Mesenchymal stem cell (in vitro differentiated cells and primary cell): Measurements from ENCODE around the gene TMEM100.

Source experiments
- DNase-seq: peaks from one replicate; pipeline ENCODE4 v3.0.0-alpha.2; 2013
- H2AFZ ChIP-seq: one replicate; pipeline ENCODE4 v1.6.1; 2013; ENCODE audit warnings: low read depth, mild to moderate bottlenecking, control low read depth, inconsistent platforms, low read length, moderate library complexity
- H2AK5ac ChIP-seq: 2 replicates; pipeline ENCODE4 v1.6.1; 2013; ENCODE audit warnings: low read length, moderate library complexity, mild to moderate bottlenecking, inconsistent platforms; ENCODE audit not compliant: severe bottlenecking
- H2BK120ac ChIP-seq: one replicate; pipeline ENCODE4 v1.6.1; 2013; ENCODE audit warnings: low read depth, mild to moderate bottlenecking, inconsistent platforms, low read length, moderate library complexity
- H2BK12ac ChIP-seq, 2 experiments: one replicate each; pipeline ENCODE4 v1.6.1; 2013; ENCODE audit warnings: inconsistent platforms in 2 of 2, low read length in 2 of 2, mild to moderate bottlenecking in 2 of 2, moderate library complexity in 2 of 2, control low read depth in 1 of 2
- H2BK15ac ChIP-seq: one replicate; pipeline ENCODE4 v1.6.1; 2013; ENCODE audit warnings: mild to moderate bottlenecking, low read depth, inconsistent platforms; ENCODE audit not compliant: poor library complexity, severe bottlenecking
- H2BK5ac ChIP-seq: 2 replicates; pipeline ENCODE4 v1.6.1; 2013; ENCODE audit warnings: low read depth, mild to moderate bottlenecking, low read length, control low read depth, inconsistent platforms; ENCODE audit not compliant: poor library complexity, severe bottlenecking
- H3K14ac ChIP-seq, 2 experiments: one replicate each; pipeline ENCODE4 v1.6.1; 2013; ENCODE audit warnings: inconsistent platforms in 2 of 2, low read length in 2 of 2, control low read depth in 1 of 2, mild to moderate bottlenecking in 1 of 2, moderate library complexity in 1 of 2
- H3K18ac ChIP-seq, 2 experiments: one replicate each; pipeline ENCODE4 v1.6.1; 2013; ENCODE audit warnings: inconsistent platforms in 2 of 2, low read length in 2 of 2, control low read depth in 1 of 2, low read depth in 1 of 2, mild to moderate bottlenecking in 1 of 2
- H3K23ac ChIP-seq, 2 experiments: one replicate each; pipeline ENCODE4 v1.6.1; 2013; ENCODE audit warnings: inconsistent platforms in 2 of 2, low read length in 2 of 2, mild to moderate bottlenecking in 2 of 2, moderate library complexity in 2 of 2, control low read depth in 1 of 2
- H3K27ac ChIP-seq: 2 replicates; pipeline ENCODE4 v1.5.1; 2013; ENCODE audit warnings: mild to moderate bottlenecking, moderate library complexity, low read length, control low read depth, inconsistent platforms; ENCODE audit not compliant: poor library complexity, severe bottlenecking
- H3K27me3 ChIP-seq, 2 experiments: 2 replicates each; pipeline versions ENCODE4 v1.6.1 to v1.7.0; 2013; ENCODE audit warnings: low read length in 2 of 2, mild to moderate bottlenecking in 2 of 2, moderate library complexity in 2 of 2, control low read depth in 1 of 2, inconsistent platforms in 1 of 2; ENCODE audit not compliant: control insufficient read depth in 1 of 2, insufficient read depth in 1 of 2
- H3K36me3 ChIP-seq, 2 experiments: 2 replicates each; pipeline versions ENCODE4 v1.6.1 to v1.7.0; 2013; ENCODE audit warnings: low read length in 2 of 2, control low read depth in 1 of 2, inconsistent platforms in 1 of 2, low read depth in 1 of 2, mild to moderate bottlenecking in 1 of 2; ENCODE audit not compliant: insufficient read depth in 2 of 2, control insufficient read depth in 1 of 2
- H3K4ac ChIP-seq, 2 experiments: one replicate each; pipeline ENCODE4 v1.6.1; 2013; ENCODE audit warnings: inconsistent platforms in 2 of 2, low read length in 2 of 2, mild to moderate bottlenecking in 2 of 2, moderate library complexity in 2 of 2, control low read depth in 1 of 2, low read depth in 1 of 2
- H3K4me1 ChIP-seq: 2 replicates; pipeline ENCODE4 v1.6.1; 2013; ENCODE audit warnings: low read depth, low read length, control low read depth; ENCODE audit not compliant: control insufficient read depth, insufficient read depth
- H3K4me2 ChIP-seq: 2 replicates; pipeline ENCODE4 v1.6.1; 2013; ENCODE audit warnings: low read length, mild to moderate bottlenecking, inconsistent platforms; ENCODE audit not compliant: poor library complexity, severe bottlenecking
- H3K4me3 ChIP-seq, 2 experiments: 2 replicates each; pipeline versions ENCODE4 v1.5.1 to v1.7.0; 2013; ENCODE audit warnings: low read length in 2 of 2, mild to moderate bottlenecking in 2 of 2, control low read depth in 1 of 2, low read depth in 1 of 2; ENCODE audit not compliant: insufficient read depth in 1 of 2
- H3K79me1 ChIP-seq: replicated peaks from 2 replicates; pipeline ENCODE4 v1.6.1; 2013; ENCODE audit warnings: mild to moderate bottlenecking, control low read depth, low read length, inconsistent platforms; ENCODE audit not compliant: poor library complexity, severe bottlenecking
- H3K9ac ChIP-seq: 2 replicates; pipeline ENCODE4 v1.7.0; 2013; ENCODE audit warnings: mild to moderate bottlenecking, low read length, moderate library complexity
- H3K9me3 ChIP-seq: 2 replicates; pipeline ENCODE4 v1.7.0; 2013; ENCODE audit warnings: mild to moderate bottlenecking, low read length; ENCODE audit not compliant: control insufficient read depth
- H4K8ac ChIP-seq: one replicate; pipeline ENCODE4 v1.6.1; 2013; ENCODE audit warnings: inconsistent platforms, mild to moderate bottlenecking, low read length, moderate library complexity
- H4K91ac ChIP-seq: one replicate; pipeline ENCODE4 v1.6.1; 2013; ENCODE audit warnings: mild to moderate bottlenecking, low read length, inconsistent platforms
- WGBS: methylation state at CpG from one replicate; pipeline ENCODE4 v1.1.7; 2013; ENCODE audit warnings: mixed read lengths; 5-methylcytosine and 5-hydroxymethylcytosine counted together

TMEM100 gene

DNA sequence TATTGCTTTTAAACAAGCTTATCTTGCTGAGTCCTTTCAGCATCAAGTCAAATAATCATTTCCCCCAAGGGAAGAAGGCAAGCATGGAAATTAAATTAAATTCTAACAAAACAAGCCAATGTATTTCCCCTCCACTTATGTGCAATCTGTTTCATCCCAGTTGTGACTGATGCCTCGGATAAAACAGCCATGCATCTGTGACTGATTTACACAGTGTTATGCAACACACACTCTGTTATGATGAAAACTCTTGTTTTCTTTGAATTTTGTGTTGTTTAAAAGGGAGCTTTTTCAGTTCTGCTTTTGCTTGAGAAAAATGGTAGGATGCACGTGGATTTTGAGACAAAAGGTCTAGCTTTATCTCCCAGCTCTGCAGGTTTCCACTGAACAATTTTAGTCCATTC lies 32.6 kb downstream of the TMEM100 start:
- no peaks in the 10 kb centered on the region for H3K79me1 ChIP-seq
- H2AK5ac ChIP-seq: no peak overlapping the region
- no peak overlapping the region for H2AFZ ChIP-seq
- no peaks in the 10 kb centered on the region for H3K4me1 ChIP-seq
- no peak overlapping the region for H3K27ac ChIP-seq
- H2BK120ac ChIP-seq: peak overlapping the region; percentile 49
- no peak overlapping the region for H3K14ac ChIP-seq
- H3K4ac ChIP-seq: peak overlapping the region in 1 of 2 experiments; percentile 2
- no peak overlapping the region for H3K23ac ChIP-seq
- H2BK12ac ChIP-seq: no peak overlapping the region
- H3K4me3 ChIP-seq: no peak overlapping the region
- H3K18ac ChIP-seq: peak overlapping the region; percentile 66 to 70
- no peak overlapping the region for H3K9ac ChIP-seq
- no peak overlapping the region for H4K91ac ChIP-seq
- H3K27me3 ChIP-seq: no peaks in the 10 kb centered on the region
- no peaks in the 10 kb centered on the region for H3K36me3 ChIP-seq
- peak; percentile 42 for DNase-seq
- no peak overlapping the region for H3K4me2 ChIP-seq
- peak overlapping the region; percentile 15 for H4K8ac ChIP-seq
- 82% methylated on average over 1 of the region's 2 CpGs for WGBS
- no peak overlapping the region for H2BK5ac ChIP-seq
- no peak overlapping the region for H2BK15ac ChIP-seq
- no peaks in the 10 kb centered on the region for H3K9me3 ChIP-seq

DNA sequence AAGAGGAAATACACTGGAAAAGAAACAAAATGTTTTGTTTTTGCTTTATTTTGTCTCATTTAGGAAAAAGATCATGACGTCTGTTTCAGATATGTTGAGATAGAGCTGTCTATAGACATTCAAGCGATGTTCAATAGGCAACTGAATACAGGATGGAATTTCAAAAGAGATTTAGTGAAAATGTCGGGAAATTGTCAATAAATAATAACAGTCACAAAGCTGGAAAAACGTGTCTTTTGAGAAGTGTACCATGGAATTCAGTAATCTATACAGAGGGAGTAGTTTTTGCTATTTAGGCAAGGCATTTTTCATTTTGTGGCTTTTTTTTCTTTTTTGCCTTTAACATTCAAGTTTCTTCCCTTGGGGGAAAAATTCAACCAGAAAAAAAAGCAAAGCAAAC lies 33.0 kb downstream of the TMEM100 start:
- Histone ChIP-seq H3K27ac (no peak overlapping the region), H3K14ac (no peak overlapping the region), H3K9me3 (no peaks in the 10 kb centered on the region), H3K9ac (no peak overlapping the region), H3K23ac (no peak overlapping the region), H2BK120ac (no peak overlapping the region), H3K27me3 (no peaks in the 10 kb centered on the region), H2AFZ (no peak overlapping the region), H2BK12ac (no peak overlapping the region), H3K4me2 (no peak overlapping the region), H4K91ac (no peak overlapping the region), H3K36me3 (no peaks in the 10 kb centered on the region), H2AK5ac (no peak overlapping the region), H3K4me1 (no peaks in the 10 kb centered on the region), H2BK5ac (no peak overlapping the region), H3K18ac (no peak overlapping the region), H4K8ac (no peak overlapping the region), H2BK15ac (no peak overlapping the region), H3K79me1 (no peaks in the 10 kb centered on the region), H3K4ac (no peak overlapping the region), H3K4me3 (no peak overlapping the region)
- no peak for DNase-seq
- 88% methylated on average over 4 of the region's 4 CpGs for WGBS

DNA sequence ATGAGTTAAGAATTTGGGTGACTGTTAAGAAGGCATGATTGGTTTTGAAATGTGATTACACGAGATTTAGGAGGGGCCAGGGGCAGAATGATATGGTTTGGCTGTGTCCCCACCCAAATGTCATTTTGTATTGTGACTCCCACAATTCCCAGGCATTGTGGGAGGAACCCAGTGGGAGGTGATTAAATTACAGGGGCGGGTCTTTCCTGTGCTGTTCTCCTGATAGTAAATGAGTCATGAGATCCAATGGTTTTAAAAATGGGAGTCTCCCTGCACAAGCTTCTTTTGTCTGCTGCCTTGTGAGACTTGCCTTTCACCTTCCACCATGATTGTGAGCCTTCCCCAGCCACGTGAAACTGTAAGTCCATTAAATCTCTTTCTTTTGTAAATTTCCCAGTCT lies 34.6 kb downstream of the TMEM100 start:
- H3K79me1 ChIP-seq: no peaks in the 10 kb centered on the region

DNA sequence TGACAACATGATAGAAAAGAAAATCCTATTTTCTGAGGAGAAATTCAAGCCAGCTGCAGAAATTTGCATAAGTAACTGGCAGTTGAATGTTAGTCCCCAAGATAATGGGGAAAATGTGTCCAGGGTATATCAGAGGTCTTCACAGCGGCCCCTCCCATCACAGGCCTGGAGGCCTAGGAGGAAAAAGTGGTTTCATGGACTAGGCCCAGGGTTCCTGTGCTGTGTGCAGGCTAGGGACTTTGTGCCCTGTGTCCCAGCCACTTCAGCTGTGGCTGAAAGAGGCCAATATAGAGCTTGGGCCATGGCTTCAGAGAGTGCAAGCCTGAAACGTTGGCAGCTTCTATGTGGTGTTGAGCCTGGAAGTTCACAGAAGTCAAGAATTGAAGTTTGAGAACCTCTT lies 35.6 kb downstream of the TMEM100 start:
- no peak overlapping the region for H3K4ac ChIP-seq
- no peak overlapping the region for H2BK120ac ChIP-seq
- no peak overlapping the region for H3K4me3 ChIP-seq
- no peak overlapping the region for H3K18ac ChIP-seq
- no peak overlapping the region for H2AFZ ChIP-seq
- H3K9ac ChIP-seq: no peak overlapping the region
- H3K36me3 ChIP-seq: no peaks in the 10 kb centered on the region
- DNase-seq: no peak
- H3K4me2 ChIP-seq: no peak overlapping the region
- no peak overlapping the region for H2BK5ac ChIP-seq
- H4K8ac ChIP-seq: no peak overlapping the region
- H4K91ac ChIP-seq: no peak overlapping the region
- H2BK12ac ChIP-seq: no peak overlapping the region
- no peaks in the 10 kb centered on the region for H3K79me1 ChIP-seq
- no peak overlapping the region for H2AK5ac ChIP-seq
- no peak overlapping the region for H3K14ac ChIP-seq
- H3K27me3 ChIP-seq: no peaks in the 10 kb centered on the region
- no peaks in the 10 kb centered on the region for H3K4me1 ChIP-seq
- 84% methylated on average over 2 of the region's 2 CpGs for WGBS
- no peak overlapping the region for H2BK15ac ChIP-seq
- no peak overlapping the region for H3K27ac ChIP-seq
- H3K23ac ChIP-seq: no peak overlapping the region
- no peaks in the 10 kb centered on the region for H3K9me3 ChIP-seq

More for the DNA sequence above, 34.6 kb downstream of the TMEM100 start:
- no peak overlapping the region for H2AFZ ChIP-seq
- 78% methylated on average over 3 of the region's 3 CpGs for WGBS
- no peak overlapping the region for H4K91ac ChIP-seq
- H3K18ac ChIP-seq: no peak overlapping the region
- H3K4ac ChIP-seq: no peak overlapping the region
- no peak overlapping the region for H3K23ac ChIP-seq
- no peak overlapping the region for H3K27ac ChIP-seq
- no peak overlapping the region for H2BK120ac ChIP-seq
- no peak overlapping the region for H3K4me3 ChIP-seq
- H3K4me2 ChIP-seq: no peak overlapping the region
- no peak overlapping the region for H2BK5ac ChIP-seq
- no peak for DNase-seq
- H3K4me1 ChIP-seq: no peaks in the 10 kb centered on the region
- H3K9me3 ChIP-seq: no peaks in the 10 kb centered on the region
- no peaks in the 10 kb centered on the region for H3K36me3 ChIP-seq
- no peak overlapping the region for H3K14ac ChIP-seq
- H3K27me3 ChIP-seq: no peaks in the 10 kb centered on the region
- H2BK12ac ChIP-seq: no peak overlapping the region
- H2AK5ac ChIP-seq: no peak overlapping the region
- H3K9ac ChIP-seq: no peak overlapping the region
- no peak overlapping the region for H2BK15ac ChIP-seq
- no peak overlapping the region for H4K8ac ChIP-seq
